GM18526 (cell line): ENCODE data around the gene GNA12.

Experiments
- POLR2A ChIP-seq: IDR thresholded peaks from 3 replicates; pipeline ENCODE4 v1.6.1; 2011; ENCODE audit not compliant: insufficient read length; ENCODE audit errors: extremely low read depth

GNA12 gene

GRCh38 chr7:2773608-2774007 is 70.5 kb downstream of the GNA12 start:
- TF ChIP-seq POLR2A: no peak

GRCh38 chr7:2771274-2771731 is 72.8 kb downstream of the GNA12 start:
- no peak for TF ChIP-seq POLR2A

GRCh38 chr7:2764621-2765020 is 79.5 kb downstream of the GNA12 start:
- TF ChIP-seq POLR2A: no peak

- TF ChIP-seq POLR2A: no peak
Measured at GRCh38 chr7:2763597-2763996, 80.5 kb downstream of the GNA12 start.

GRCh38 chr7:2761801-2762497 is 82.2 kb downstream of the GNA12 start:
- TF ChIP-seq POLR2A: no peak

GRCh38 chr7:2761131-2761624 is 82.9 kb downstream of the GNA12 start:
- no peak for TF ChIP-seq POLR2A

- no peak for TF ChIP-seq POLR2A
Measured at GRCh38 chr7:2760098-2760889, 83.8 kb downstream of the GNA12 start.

GRCh38 chr7:2759736-2760097 is 84.4 kb downstream of the GNA12 start:
- TF ChIP-seq POLR2A: no peak

- no peak for TF ChIP-seq POLR2A
Measured at GRCh38 chr7:2758673-2759616, 85.2 kb downstream of the GNA12 start.

GRCh38 chr7:2757904-2758672 is 86.0 kb downstream of the GNA12 start:
- TF ChIP-seq POLR2A: no peak

GRCh38 chr7:2757361-2757903 is 86.7 kb downstream of the GNA12 start:
- no peak for TF ChIP-seq POLR2A

- TF ChIP-seq POLR2A: no peak
Measured at GRCh38 chr7:2755531-2755930, 88.6 kb downstream of the GNA12 start.

GRCh38 chr7:2754912-2755311 is 89.2 kb downstream of the GNA12 start:
- no peak for TF ChIP-seq POLR2A

- no peak for TF ChIP-seq POLR2A
Measured at GRCh38 chr7:2754086-2754485, 90.0 kb downstream of the GNA12 start.
